Panc1 (cell line): ENCODE measurements around the gene KRTAP5-6. TPM values are rescaled to one million over a fixed set of nuclear protein-coding genes. Genes with fewer than 3 reads are reported as not detected.

Experiments
- ATAC-seq: fragments of 200-7000 bp; cut with Tn5 transposase; 2 replicates; pipeline ENCODE4 v1.9.1; 2020; ENCODE audit warnings: mild to moderate bottlenecking, moderate library complexity
- BruUV-seq: library from RNA; stranded (reverse); fragments of 400-500 nt; replicated peaks from 2 replicates; lab custom pipeline; 2021; lab: Mats Ljungman, UMichigan
- CTCF ChIA-PET: fragments of 300-600 bp; sonication (Branson Sonifier 250); formaldehyde crosslinking; loops from one replicate; lab custom pipeline; 2022; ENCODE audit warnings: antibody characterized with exemption; lab: Charles Lee
- POLR2A ChIA-PET: fragments of 300-600 bp; sonication (Branson Sonifier 250); formaldehyde crosslinking; loops from one replicate; lab custom pipeline; 2022; ENCODE audit warnings: antibody characterized with exemption; lab: Charles Lee
- DNase-seq: peaks from one replicate; pipeline ENCODE4 v3.0.0-alpha.2; 2010; ENCODE audit warnings: low read depth, low spot score
- H3K27ac ChIP-seq: 2 replicates; pipeline ENCODE4 v1.5.1; 2011; ENCODE audit warnings: mild to moderate bottlenecking, low read length, inconsistent platforms
- H3K27me3 ChIP-seq: fragments of 200-500 bp; sonication (Bioruptor generic); 2 replicates; pipeline ENCODE4 v1.6.0; 2014; ENCODE audit warnings: low read length, inconsistent platforms; ENCODE audit not compliant: control insufficient read depth, insufficient read depth
- H3K36me3 ChIP-seq: fragments of 200-500 bp; sonication (Bioruptor generic); 2 replicates; pipeline ENCODE4 v1.5.1; 2014; ENCODE audit warnings: inconsistent platforms, mild to moderate bottlenecking, low read length, moderate library complexity; ENCODE audit not compliant: control insufficient read depth, insufficient read depth
- H3K4me1 ChIP-seq: 2 replicates; pipeline ENCODE4 v1.5.1; 2011; ENCODE audit warnings: inconsistent platforms, mild to moderate bottlenecking, low read length, moderate library complexity; ENCODE audit not compliant: control insufficient read depth, insufficient read depth
- H3K4me3 ChIP-seq, 2 experiments: 2 replicates each; pipeline ENCODE4 v1.5.1; 2011 to 2012; ENCODE audit warnings: low read depth in 2 of 2, low read length in 2 of 2, mild to moderate bottlenecking in 2 of 2, inconsistent platforms in 1 of 2, moderate library complexity in 1 of 2
- H3K9me3 ChIP-seq: fragments of 200-500 bp; sonication (Bioruptor generic); 2 replicates; pipeline ENCODE4 v1.5.1; 2014; ENCODE audit warnings: low read depth, mild to moderate bottlenecking, inconsistent platforms, low read length, moderate library complexity; ENCODE audit not compliant: control insufficient read depth, insufficient read depth
- POLR2AphosphoS5 ChIP-seq: IDR thresholded peaks from 2 replicates; pipeline ENCODE4 v1.6.1; 2012; ENCODE audit warnings: mild to moderate bottlenecking, low read depth, low read length, moderate library complexity
- SIN3A ChIP-seq: IDR thresholded peaks from 2 replicates; pipeline ENCODE4 v1.6.1; 2012; ENCODE audit warnings: low read depth, mild to moderate bottlenecking, low read length, moderate library complexity, borderline replicate concordance; ENCODE audit not compliant: insufficient read depth
- TCF7L2 ChIP-seq: IDR thresholded peaks from 2 replicates; pipeline ENCODE4 v1.6.1; 2011; ENCODE audit warnings: mild to moderate bottlenecking, low read depth, low read length, inconsistent platforms
- in situ Hi-C: cut with HindIII; loops from 2 replicates; pipeline ENCODE4 v1.10.0; 2016; ENCODE audit warnings: low sequenced_read_pairs, low pct_unique_long_range_greater_than_20kb
- intact Hi-C: fragments of 100-400 bp; cut with micrococcal nuclease; formaldehyde crosslinking; loops from one replicate; pipeline ENCODE4 v1.10.0; 2022; ENCODE audit not compliant: unreplicated experiment
- total RNA-seq: library from RNA; stranded (reverse); gene quantifications from one replicate; pipeline ENCODE4 v1.2.1, GENCODE V29; 2021; ENCODE audit not compliant: unreplicated experiment
- TF ChIP-seq, protein P1 (sequence below): fragments of 450-650 bp; IDR thresholded peaks from 2 replicates; pipeline ENCODE4 v1.5.1; 2017; ENCODE audit warnings: mild to moderate bottlenecking
- TF ChIP-seq, protein P2 (sequence below), 2 experiments: IDR thresholded peaks; 2 replicates each; pipeline ENCODE4 v1.6.1; 2011 to 2012; ENCODE audit warnings: low read depth in 2 of 2, control low read depth in 1 of 2, low read length in 1 of 2, mild to moderate bottlenecking in 1 of 2, moderate library complexity in 1 of 2; ENCODE audit not compliant: insufficient read depth in 1 of 2

KRTAP5-6 gene
- total RNA-seq, 1 experiment from 2014 or later: not detected

- DNase-seq: no peak
- ChIA-PET POLR2A (no interaction called here), CTCF (interaction anchor here (0.7 to 4.9 kb wide), 12 partner anchors 14 to 461 kb away, joined by 3 to 168 read pairs (median 6); partner anchors contain the start of gene SYT8)
- peak overlapping the region; percentile 52; the same call in 1 of the 2 replicates for H3K27ac ChIP-seq
- intact Hi-C loops: loop anchor here (2.0 to 5.0 kb wide), 3 partner anchors 41 to 459 kb away; no protein-coding TSS in a partner anchor
- TF ChIP-seq, protein P1, sequence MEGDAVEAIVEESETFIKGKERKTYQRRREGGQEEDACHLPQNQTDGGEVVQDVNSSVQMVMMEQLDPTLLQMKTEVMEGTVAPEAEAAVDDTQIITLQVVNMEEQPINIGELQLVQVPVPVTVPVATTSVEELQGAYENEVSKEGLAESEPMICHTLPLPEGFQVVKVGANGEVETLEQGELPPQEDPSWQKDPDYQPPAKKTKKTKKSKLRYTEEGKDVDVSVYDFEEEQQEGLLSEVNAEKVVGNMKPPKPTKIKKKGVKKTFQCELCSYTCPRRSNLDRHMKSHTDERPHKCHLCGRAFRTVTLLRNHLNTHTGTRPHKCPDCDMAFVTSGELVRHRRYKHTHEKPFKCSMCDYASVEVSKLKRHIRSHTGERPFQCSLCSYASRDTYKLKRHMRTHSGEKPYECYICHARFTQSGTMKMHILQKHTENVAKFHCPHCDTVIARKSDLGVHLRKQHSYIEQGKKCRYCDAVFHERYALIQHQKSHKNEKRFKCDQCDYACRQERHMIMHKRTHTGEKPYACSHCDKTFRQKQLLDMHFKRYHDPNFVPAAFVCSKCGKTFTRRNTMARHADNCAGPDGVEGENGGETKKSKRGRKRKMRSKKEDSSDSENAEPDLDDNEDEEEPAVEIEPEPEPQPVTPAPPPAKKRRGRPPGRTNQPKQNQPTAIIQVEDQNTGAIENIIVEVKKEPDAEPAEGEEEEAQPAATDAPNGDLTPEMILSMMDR: no peak
- TF ChIP-seq SIN3A (no peak), POLR2AphosphoS5 (no peak), TCF7L2 (no peak)
- TF ChIP-seq, protein P2, sequence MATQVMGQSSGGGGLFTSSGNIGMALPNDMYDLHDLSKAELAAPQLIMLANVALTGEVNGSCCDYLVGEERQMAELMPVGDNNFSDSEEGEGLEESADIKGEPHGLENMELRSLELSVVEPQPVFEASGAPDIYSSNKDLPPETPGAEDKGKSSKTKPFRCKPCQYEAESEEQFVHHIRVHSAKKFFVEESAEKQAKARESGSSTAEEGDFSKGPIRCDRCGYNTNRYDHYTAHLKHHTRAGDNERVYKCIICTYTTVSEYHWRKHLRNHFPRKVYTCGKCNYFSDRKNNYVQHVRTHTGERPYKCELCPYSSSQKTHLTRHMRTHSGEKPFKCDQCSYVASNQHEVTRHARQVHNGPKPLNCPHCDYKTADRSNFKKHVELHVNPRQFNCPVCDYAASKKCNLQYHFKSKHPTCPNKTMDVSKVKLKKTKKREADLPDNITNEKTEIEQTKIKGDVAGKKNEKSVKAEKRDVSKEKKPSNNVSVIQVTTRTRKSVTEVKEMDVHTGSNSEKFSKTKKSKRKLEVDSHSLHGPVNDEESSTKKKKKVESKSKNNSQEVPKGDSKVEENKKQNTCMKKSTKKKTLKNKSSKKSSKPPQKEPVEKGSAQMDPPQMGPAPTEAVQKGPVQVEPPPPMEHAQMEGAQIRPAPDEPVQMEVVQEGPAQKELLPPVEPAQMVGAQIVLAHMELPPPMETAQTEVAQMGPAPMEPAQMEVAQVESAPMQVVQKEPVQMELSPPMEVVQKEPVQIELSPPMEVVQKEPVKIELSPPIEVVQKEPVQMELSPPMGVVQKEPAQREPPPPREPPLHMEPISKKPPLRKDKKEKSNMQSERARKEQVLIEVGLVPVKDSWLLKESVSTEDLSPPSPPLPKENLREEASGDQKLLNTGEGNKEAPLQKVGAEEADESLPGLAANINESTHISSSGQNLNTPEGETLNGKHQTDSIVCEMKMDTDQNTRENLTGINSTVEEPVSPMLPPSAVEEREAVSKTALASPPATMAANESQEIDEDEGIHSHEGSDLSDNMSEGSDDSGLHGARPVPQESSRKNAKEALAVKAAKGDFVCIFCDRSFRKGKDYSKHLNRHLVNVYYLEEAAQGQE (IDR thresholded peaks at IDR 0.05; ENCODE audit: insufficient read depth in 1 of 2, low read depth in 2 of 2, low read length in 1 of 2): no peak
- H3K9me3 ChIP-seq: no peaks in the 10 kb centered on the region
- in situ Hi-C loops: no loop called here
- no peak for ATAC-seq
- H3K4me3 ChIP-seq: peak overlapping the region in 1 of 2 experiments; percentile 51; a peak in 2 of 4 replicates
- H3K36me3 ChIP-seq: no peaks in the 10 kb centered on the region
- H3K4me1 ChIP-seq: peaks cover 20% of the 10 kb centered on the region
- no TSS peak for BruUV-seq
- no peaks in the 10 kb centered on the region for H3K27me3 ChIP-seq
Observed at GRCh38 chr11:1692708-1693326, 4.2 kb upstream of the KRTAP5-6 start.

DNA sequence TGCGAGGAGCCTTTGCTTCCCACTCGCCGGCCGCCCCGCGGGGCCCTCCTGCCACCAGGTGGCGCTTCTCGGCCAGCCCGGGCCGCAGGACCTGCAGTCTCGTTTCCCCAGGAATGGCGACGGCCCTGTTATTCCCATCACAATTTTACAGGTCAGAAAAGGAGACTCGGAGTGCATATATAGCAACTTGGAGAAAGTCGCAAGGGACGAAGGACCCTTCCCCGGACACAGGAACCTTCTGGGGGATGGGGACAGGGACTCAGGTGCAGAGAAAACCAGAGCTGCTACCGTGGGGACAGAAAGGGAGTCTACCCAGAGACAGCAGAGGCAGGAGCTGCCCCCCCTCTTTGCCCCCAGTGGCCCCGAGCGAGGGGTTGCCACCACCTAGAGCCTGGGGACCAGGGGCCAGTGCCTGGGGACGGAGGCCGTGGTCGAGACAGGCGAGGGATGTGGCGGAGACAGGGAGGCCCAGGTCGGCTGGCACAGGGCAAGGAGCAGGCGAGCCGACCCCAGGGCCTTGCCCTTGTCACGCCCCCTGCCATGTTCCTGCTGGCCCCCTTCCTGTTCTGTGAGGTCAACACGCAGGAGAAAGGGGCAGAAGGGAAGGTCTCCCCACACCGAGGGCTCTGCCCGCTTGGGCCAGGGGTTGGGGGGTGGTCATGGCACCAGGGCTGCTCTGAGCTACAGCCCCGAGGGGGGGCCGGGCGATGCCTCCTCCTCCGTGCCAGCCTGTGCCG is 3.5 kb upstream of the KRTAP5-6 start:
- ChIA-PET CTCF (interaction anchor here (0.6 to 4.9 kb wide), 36 partner anchors 11 to 463 kb away, joined by 3 to 168 read pairs (median 5); partner anchors contain the start of gene SYT8), POLR2A (interaction anchor here (0.7 kb wide), 1 partner anchor 39 kb away, joined by 3 read pairs; no protein-coding TSS in a partner anchor)
- ATAC-seq (peak; percentile 80), DNase-seq (peak; percentile 38)
- in situ Hi-C loops: no loop called here
- no TSS peak for BruUV-seq
- no peaks in the 10 kb centered on the region for H3K36me3 ChIP-seq
- H3K27ac ChIP-seq: peak overlapping the region; percentile 91
- TF ChIP-seq TCF7L2 (no peak), POLR2AphosphoS5 (no peak), SIN3A (no peak)
- TF ChIP-seq, protein P1: peak; percentile 100
- TF ChIP-seq, protein P2 (IDR thresholded peaks at IDR 0.05; ENCODE audit: insufficient read depth in 1 of 2, low read depth in 2 of 2, low read length in 1 of 2): no peak
- intact Hi-C loops: loop anchor here (2.0 to 5.0 kb wide), 3 partner anchors 41 to 459 kb away; no protein-coding TSS in a partner anchor
- no peaks in the 10 kb centered on the region for H3K27me3 ChIP-seq
- peak overlapping the region; percentile 35 to 51 for H3K4me3 ChIP-seq
- peaks cover 20% of the 10 kb centered on the region for H3K4me1 ChIP-seq
- H3K9me3 ChIP-seq: no peaks in the 10 kb centered on the region
